HuH-7 (cell line): ENCODE data around the gene EPB41L2.
"Not testable (repeated sequence)": the region's sequence is repeated elsewhere in the genome, so short reads cannot be mapped to it uniquely, and the experiment has no call there.

Experiments used
- DNase-seq: peaks from one replicate; pipeline ENCODE4 v3.0.0; 2011; ENCODE audit warnings: low spot score

EPB41L2 gene

GRCh38 chr6:131036143-131036542 is 26.9 kb downstream of the EPB41L2 start:
- no peak for DNase-seq

- DNase-seq = no peak
Measured at GRCh38 chr6:131035582-131035981, 27.5 kb downstream of the EPB41L2 start.

GRCh38 chr6:131033631-131034030 is 29.4 kb downstream of the EPB41L2 start:
- no peak for DNase-seq

GRCh38 chr6:131029626-131030297 is 33.3 kb downstream of the EPB41L2 start:
- no peak for DNase-seq

- no peak for DNase-seq
Measured at GRCh38 chr6:131027326-131027725, 35.7 kb downstream of the EPB41L2 start.

- no peak for DNase-seq
Measured at GRCh38 chr6:131026243-131026642, 36.8 kb downstream of the EPB41L2 start.

- no peak for DNase-seq
Measured at GRCh38 chr6:131024565-131024964, 38.5 kb downstream of the EPB41L2 start.

GRCh38 chr6:131023834-131024504 is 39.1 kb downstream of the EPB41L2 start:
- DNase-seq = no peak

- no peak for DNase-seq
Measured at GRCh38 chr6:131022691-131023090, 40.4 kb downstream of the EPB41L2 start.

- DNase-seq = no peak
Measured at GRCh38 chr6:131017962-131018361, 45.1 kb downstream of the EPB41L2 start.

GRCh38 chr6:131015630-131016263 is 47.3 kb downstream of the EPB41L2 start:
- DNase-seq = no peak

GRCh38 chr6:131015025-131015591 is 47.9 kb downstream of the EPB41L2 start:
- DNase-seq = no peak

- DNase-seq = no peak
Measured at GRCh38 chr6:131014080-131014776, 48.8 kb downstream of the EPB41L2 start.

GRCh38 chr6:131013495-131013894 is 49.5 kb downstream of the EPB41L2 start:
- DNase-seq = no peak

GRCh38 chr6:131009790-131010189 is 53.3 kb downstream of the EPB41L2 start:
- no peak for DNase-seq

GRCh38 chr6:131008965-131009364 is 54.1 kb downstream of the EPB41L2 start:
- DNase-seq = not testable (repeated sequence)

GRCh38 chr6:131007964-131008363 is 55.1 kb downstream of the EPB41L2 start:
- DNase-seq = not testable (repeated sequence)

GRCh38 chr6:131007286-131007685 is 55.8 kb downstream of the EPB41L2 start:
- no peak for DNase-seq

GRCh38 chr6:131005439-131006016 is 57.5 kb downstream of the EPB41L2 start:
- no peak for DNase-seq

GRCh38 chr6:131004936-131005335 is 58.1 kb downstream of the EPB41L2 start:
- no peak for DNase-seq

- no peak for DNase-seq
Measured at GRCh38 chr6:131004387-131004755, 58.7 kb downstream of the EPB41L2 start.
